Transverse colon (tissue), 4 donors: ENCODE data around the gene SELENOS.

Source experiments
- CTCF ChIP-seq, 5 experiments: fragments of 200-600 bp in 3 of 5; fragments of 450-650 bp in 2 of 5; sonication (generic) in 3 of 5; IDR thresholded peaks; 1 replicate in 2 of 5; 2 replicates in 3 of 5; pipeline ENCODE4 v1.5.1; 2016 to 2017; ENCODE audit warnings: antibody characterized with exemption in 5 of 5, inconsistent platforms in 3 of 5, mild to moderate bottlenecking in 2 of 5, moderate library complexity in 1 of 5
- POLR2A ChIP-seq: fragments of 450-650 bp; IDR thresholded peaks from one replicate; pipeline ENCODE4 v1.6.1; 2016; ENCODE audit warnings: antibody characterized with exemption, mild to moderate bottlenecking, moderate library complexity
- POLR2AphosphoS5 ChIP-seq, 3 donors: sonication (generic); formaldehyde crosslinking; IDR thresholded peaks; one replicate each; pipeline ENCODE4 v1.6.1; 2016; ENCODE audit warnings: antibody characterized with exemption in 3 of 3

GRCh38 chr15:101239724-101240136 lies 37.6 kb downstream of the SELENOS start:
- no peak for TF ChIP-seq CTCF (IDR thresholded peaks at IDR 0.05)
- TF ChIP-seq POLR2A: no peak
- no peak for TF ChIP-seq POLR2AphosphoS5 (IDR thresholded peaks at IDR 0.05)
